ENCODE results near the gene SPDYC. TPM values are rescaled to one million over a fixed set of nuclear protein-coding genes. Genes with fewer than 3 reads are reported as not detected.

The SPDYC gene
- total and polyA plus RNA-seq, 2 of the 13 experiments (the other 11 are each of a cell fraction or from before 2014, with no cell fraction given): 0.15 to 0.33 TPM

GRCh38 chr11:65182258-65183170 lies 12.5 kb downstream of the SPDYC start (continued):
- TF ChIP-seq ZBTB10 (CRISPR knock-in tag; IDR thresholded peaks at IDR 0.05; ENCODE audit: borderline replicate concordance) (no peak), PAWR (CRISPR knock-in tag; IDR thresholded peaks at IDR 0.05; ENCODE audit: borderline replicate concordance) (no peak), CREM (IDR thresholded peaks at IDR 0.05) (no peak), CREM (CRISPR knock-in tag; IDR thresholded peaks at IDR 0.05) (no peak), ATF4 (CRISPR knock-in tag; IDR thresholded peaks at IDR 0.05) (no peak), TFDP1 (CRISPR knock-in tag; IDR thresholded peaks at IDR 0.05; ENCODE audit: borderline replicate concordance) (no peak), GABPA (IDR thresholded peaks at IDR 0.05; ENCODE audit: low read depth, low read length) (no peak), GABPA (CRISPR knock-in tag; IDR thresholded peaks at IDR 0.05; ENCODE audit: low read depth) (no peak), ZBED4 (CRISPR knock-in tag; IDR thresholded peaks at IDR 0.05; ENCODE audit: borderline replicate concordance) (no peak), RFXANK (CRISPR knock-in tag; IDR thresholded peaks at IDR 0.05) (no peak), ZFP41 (CRISPR knock-in tag; IDR thresholded peaks at IDR 0.05; ENCODE audit: borderline replicate concordance) (no peak), SP2 (CRISPR knock-in tag; IDR thresholded peaks at IDR 0.05) (no peak), MBNL3 (CRISPR knock-in tag; conservative IDR thresholded peaks at IDR 0.05) (no peak), MED13 (CRISPR knock-in tag; IDR thresholded peaks at IDR 0.05) (no peak), GFI1 (CRISPR knock-in tag; IDR thresholded peaks at IDR 0.05; ENCODE audit: borderline replicate concordance) (no peak), BCL3 (CRISPR knock-in tag; IDR thresholded peaks at IDR 0.05) (peak; percentile 83; the same call in 1 of the 2 replicates), PHF8 (CRISPR knock-in tag; IDR thresholded peaks at IDR 0.05) (0 out of 2 replicates have a peak, but pooled peaks have one; percentile 11), ZNF33B (CRISPR knock-in tag; IDR thresholded peaks at IDR 0.05) (no peak), ZBTB42 (CRISPR knock-in tag; IDR thresholded peaks at IDR 0.05) (no peak), ZNF3 (CRISPR knock-in tag; IDR thresholded peaks at IDR 0.05) (no peak)

Data from HepG2 (cell line).